ENCODE data around the gene MRPL51.
"Not testable (repeated sequence)": the region's sequence is repeated elsewhere in the genome, so short reads cannot be mapped to it uniquely, and the experiment has no call there.

MRPL51 gene

GRCh38 chr12:6472491-6472890 is 20.6 kb downstream of the MRPL51 start:
- H3K27ac ChIP-seq (ENCODE audit: low read length): no peak overlapping the region
- no peak overlapping the region for H3K4me3 ChIP-seq (ENCODE audit: low read length)
- no peaks in the 10 kb centered on the region for H3K36me3 ChIP-seq (ENCODE audit: control insufficient read depth, low read depth, low read length)
- H3K9me3 ChIP-seq (ENCODE audit: control insufficient read depth, low read depth, low read length): no peaks in the 10 kb centered on the region
- peaks cover 8% of the 10 kb centered on the region for H3K4me1 ChIP-seq (ENCODE audit: control insufficient read depth, low read depth, low read length)
- no peak overlapping the region for H3K9ac ChIP-seq (ENCODE audit: low read length)
- no peaks in the 10 kb centered on the region for H3K27me3 ChIP-seq (ENCODE audit: control insufficient read depth, insufficient read depth, low read length)

GRCh38 chr12:6471989-6472360 is 21.1 kb downstream of the MRPL51 start:
- H3K9me3 ChIP-seq (ENCODE audit: control insufficient read depth, low read depth, low read length): no peaks in the 10 kb centered on the region
- H3K27ac ChIP-seq (ENCODE audit: low read length): no peak overlapping the region
- no peak overlapping the region for H3K9ac ChIP-seq (ENCODE audit: low read length)
- no peaks in the 10 kb centered on the region for H3K36me3 ChIP-seq (ENCODE audit: control insufficient read depth, low read depth, low read length)
- no peak overlapping the region for H3K4me3 ChIP-seq (ENCODE audit: low read length)
- no peaks in the 10 kb centered on the region for H3K27me3 ChIP-seq (ENCODE audit: control insufficient read depth, insufficient read depth, low read length)
- H3K4me1 ChIP-seq (ENCODE audit: control insufficient read depth, low read depth, low read length): peaks cover 8% of the 10 kb centered on the region

GRCh38 chr12:6470375-6471163 is 22.5 kb downstream of the MRPL51 start, which contains the start of gene VAMP1:
Gene VAMP1 (minus strand): TSS chr12:6470677. CDS start chr12:6470531, 146 bp downstream.
- H3K27me3 ChIP-seq (ENCODE audit: control insufficient read depth, insufficient read depth, low read length): no peaks in the 10 kb centered on the region
- H3K27ac ChIP-seq (ENCODE audit: low read length): peak within 1 kb of the TSS; percentile 24
- peaks cover 8% of the 10 kb centered on the region for H3K4me1 ChIP-seq (ENCODE audit: control insufficient read depth, low read depth, low read length)
- peak within 1 kb of the TSS; percentile 68 for H3K9ac ChIP-seq (ENCODE audit: low read length)
- no peaks in the 10 kb centered on the region for H3K36me3 ChIP-seq (ENCODE audit: control insufficient read depth, low read depth, low read length)
- no peaks in the 10 kb centered on the region for H3K9me3 ChIP-seq (ENCODE audit: control insufficient read depth, low read depth, low read length)
- H3K4me3 ChIP-seq (ENCODE audit: low read length): peak within 1 kb of the TSS; percentile 92

- Histone ChIP-seq H3K4me3 (ENCODE audit: low read length) (peak overlapping the region; percentile 92), H3K27ac (ENCODE audit: low read length) (no peak overlapping the region), H3K4me1 (ENCODE audit: control insufficient read depth, low read depth, low read length) (peaks cover 8% of the 10 kb centered on the region), H3K9ac (ENCODE audit: low read length) (peak overlapping the region; percentile 68), H3K27me3 (ENCODE audit: control insufficient read depth, insufficient read depth, low read length) (no peaks in the 10 kb centered on the region), H3K36me3 (ENCODE audit: control insufficient read depth, low read depth, low read length) (peaks cover 2% of the 10 kb centered on the region), H3K9me3 (ENCODE audit: control insufficient read depth, low read depth, low read length) (no peaks in the 10 kb centered on the region)
These were observed 23.3 kb downstream of the MRPL51 start for GRCh38 chr12:6469609-6470374.

- H3K4me1 ChIP-seq (ENCODE audit: control insufficient read depth, low read depth, low read length): peaks cover 8% of the 10 kb centered on the region
- H3K36me3 ChIP-seq (ENCODE audit: control insufficient read depth, low read depth, low read length): peaks cover 9% of the 10 kb centered on the region
- no peak overlapping the region for H3K27ac ChIP-seq (ENCODE audit: low read length)
- no peaks in the 10 kb centered on the region for H3K9me3 ChIP-seq (ENCODE audit: control insufficient read depth, low read depth, low read length)
- no peaks in the 10 kb centered on the region for H3K27me3 ChIP-seq (ENCODE audit: control insufficient read depth, insufficient read depth, low read length)
- H3K9ac ChIP-seq (ENCODE audit: low read length): no peak overlapping the region
- H3K4me3 ChIP-seq (ENCODE audit: low read length): no peak overlapping the region
These were observed 24.0 kb downstream of the MRPL51 start for GRCh38 chr12:6469092-6469491.

DNA sequence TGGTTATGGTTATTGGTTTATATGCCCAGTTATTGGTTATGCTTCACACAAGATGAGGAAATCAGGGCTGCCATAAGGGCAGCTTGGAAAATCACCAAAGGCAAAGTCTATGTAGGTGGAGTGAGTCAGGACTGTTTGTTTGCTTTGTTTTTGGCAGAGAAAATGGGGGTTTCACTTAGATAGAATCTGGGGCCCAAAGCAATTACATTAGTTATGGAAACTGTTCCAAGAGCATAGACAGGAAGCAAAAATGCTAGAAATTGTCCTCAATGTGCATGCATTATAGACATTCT is 24.8 kb downstream of the MRPL51 start:
- H3K27me3 ChIP-seq (ENCODE audit: control insufficient read depth, insufficient read depth, low read length): no peaks in the 10 kb centered on the region

GRCh38 chr12:6467571-6468282 is 25.3 kb downstream of the MRPL51 start:
- H3K4me3 ChIP-seq (ENCODE audit: low read length); H3K4me1 ChIP-seq (ENCODE audit: control insufficient read depth, low read depth, low read length); H3K27me3 ChIP-seq (ENCODE audit: control insufficient read depth, insufficient read depth, low read length); H3K27ac ChIP-seq (ENCODE audit: low read length); H3K9ac ChIP-seq (ENCODE audit: low read length); H3K9me3 ChIP-seq (ENCODE audit: control insufficient read depth, low read depth, low read length): not testable (repeated sequence)
- H3K36me3 ChIP-seq (ENCODE audit: control insufficient read depth, low read depth, low read length): peaks cover 14% of the 10 kb centered on the region

More for the DNA sequence above, 24.8 kb downstream of the MRPL51 start:
- no peak overlapping the region for H3K27ac ChIP-seq (ENCODE audit: low read length)
- H3K4me1 ChIP-seq (ENCODE audit: control insufficient read depth, low read depth, low read length): peaks cover 8% of the 10 kb centered on the region
- H3K9ac ChIP-seq (ENCODE audit: low read length): no peak overlapping the region
- peaks cover 14% of the 10 kb centered on the region for H3K36me3 ChIP-seq (ENCODE audit: control insufficient read depth, low read depth, low read length)
- H3K9me3 ChIP-seq (ENCODE audit: control insufficient read depth, low read depth, low read length): no peaks in the 10 kb centered on the region
- no peak overlapping the region for H3K4me3 ChIP-seq (ENCODE audit: low read length)

DNA sequence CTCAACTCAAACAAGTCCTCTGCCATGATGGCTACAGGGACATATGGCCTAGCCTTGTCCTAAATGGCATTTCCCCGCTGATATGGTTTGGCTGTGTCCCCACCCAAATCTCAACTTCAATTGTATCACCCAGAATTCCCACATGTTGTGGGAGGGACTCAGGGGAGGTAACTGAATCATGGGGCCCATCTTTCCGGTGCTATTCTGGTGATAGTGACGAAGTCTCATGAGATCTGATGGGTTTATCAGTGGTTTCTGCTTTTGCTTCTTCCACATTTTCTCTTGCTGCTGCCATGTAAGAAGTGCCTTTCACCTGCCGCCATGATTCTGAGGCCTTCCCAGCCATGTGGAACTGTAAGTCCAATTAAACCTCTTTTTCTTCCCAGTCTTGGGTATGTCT is 26.3 kb downstream of the MRPL51 start:
- not testable (repeated sequence) for H3K27me3 ChIP-seq (ENCODE audit: control insufficient read depth, insufficient read depth, low read length); H3K4me3 ChIP-seq (ENCODE audit: low read length); H3K27ac ChIP-seq (ENCODE audit: low read length); H3K9ac ChIP-seq (ENCODE audit: low read length); H3K9me3 ChIP-seq (ENCODE audit: control insufficient read depth, low read depth, low read length); H3K4me1 ChIP-seq (ENCODE audit: control insufficient read depth, low read depth, low read length)
- H3K36me3 ChIP-seq (ENCODE audit: control insufficient read depth, low read depth, low read length): peaks cover 20% of the 10 kb centered on the region

DNA sequence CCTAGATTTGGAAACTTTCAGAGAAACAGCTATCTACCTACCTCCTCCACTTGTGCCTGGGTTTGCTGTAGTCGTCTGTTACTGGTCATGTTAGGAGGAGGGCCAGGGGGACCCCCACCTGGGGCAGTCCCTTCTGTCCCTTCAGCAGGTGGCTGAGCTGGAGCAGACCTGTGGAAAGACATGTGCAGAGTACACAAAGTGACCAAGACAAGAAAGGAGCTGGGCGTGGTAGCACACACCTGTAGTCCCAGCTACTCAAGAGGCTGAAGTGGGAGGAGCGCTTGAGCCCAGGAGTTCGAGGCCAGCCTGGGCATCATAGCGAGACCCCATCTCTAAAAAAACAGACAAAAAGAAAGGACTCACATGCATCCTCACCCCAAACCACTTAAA is 26.9 kb downstream of the MRPL51 start:
- Histone ChIP-seq H3K9ac (ENCODE audit: low read length) (no peak overlapping the region), H3K27me3 (ENCODE audit: control insufficient read depth, insufficient read depth, low read length) (no peaks in the 10 kb centered on the region), H3K27ac (ENCODE audit: low read length) (no peak overlapping the region), H3K4me3 (ENCODE audit: low read length) (no peak overlapping the region), H3K9me3 (ENCODE audit: control insufficient read depth, low read depth, low read length) (no peaks in the 10 kb centered on the region), H3K4me1 (ENCODE audit: control insufficient read depth, low read depth, low read length) (peaks cover 6% of the 10 kb centered on the region), H3K36me3 (ENCODE audit: control insufficient read depth, low read depth, low read length) (peaks cover 26% of the 10 kb centered on the region)

DNA sequence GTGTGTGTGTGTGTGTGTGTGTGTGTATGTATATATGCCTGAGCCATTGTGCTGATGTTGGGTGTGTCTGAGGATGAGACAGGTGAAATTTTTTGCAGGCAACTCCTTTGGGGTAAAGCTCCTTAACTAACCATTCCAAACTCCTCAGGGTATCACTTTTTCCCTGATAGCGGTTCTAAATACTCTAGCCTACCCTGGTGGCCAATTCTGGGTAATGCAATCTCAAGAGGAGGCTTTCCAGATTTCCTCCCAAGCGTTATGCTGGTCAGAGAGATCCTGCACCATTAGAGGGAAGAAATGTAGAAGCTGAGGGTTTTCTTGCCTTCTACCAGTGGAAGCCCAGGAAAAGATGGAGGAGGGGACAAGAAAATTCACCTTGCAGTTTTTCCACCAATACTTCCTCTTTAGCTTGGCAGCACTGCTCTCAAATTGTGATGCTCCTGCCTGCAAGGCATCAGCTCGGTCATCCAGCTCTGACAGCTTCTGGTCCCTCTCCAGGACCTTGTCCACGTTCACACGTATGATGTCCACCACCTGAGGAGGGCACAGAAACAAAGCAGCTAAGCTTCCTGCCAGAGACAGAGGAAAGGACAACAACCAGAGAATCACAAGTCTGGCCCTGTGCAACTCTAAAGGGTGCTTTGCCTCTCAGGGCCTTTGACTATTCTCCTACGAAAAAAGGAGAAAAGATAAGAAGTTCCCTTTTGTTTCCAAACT is 27.4 kb downstream of the MRPL51 start:
- H3K4me1 ChIP-seq (ENCODE audit: control insufficient read depth, low read depth, low read length): peaks cover 5% of the 10 kb centered on the region
- peaks cover 31% of the 10 kb centered on the region for H3K36me3 ChIP-seq (ENCODE audit: control insufficient read depth, low read depth, low read length)

GRCh38 chr12:6464531-6464930 is 28.5 kb downstream of the MRPL51 start:
- H3K27ac ChIP-seq (ENCODE audit: low read length): no peak overlapping the region
- H3K27me3 ChIP-seq (ENCODE audit: control insufficient read depth, insufficient read depth, low read length): no peaks in the 10 kb centered on the region
- H3K4me1 ChIP-seq (ENCODE audit: control insufficient read depth, low read depth, low read length): peaks cover under 1% of the 10 kb centered on the region
- H3K36me3 ChIP-seq (ENCODE audit: control insufficient read depth, low read depth, low read length): peaks cover 32% of the 10 kb centered on the region
- no peaks in the 10 kb centered on the region for H3K9me3 ChIP-seq (ENCODE audit: control insufficient read depth, low read depth, low read length)
- H3K9ac ChIP-seq (ENCODE audit: low read length): no peak overlapping the region
- no peak overlapping the region for H3K4me3 ChIP-seq (ENCODE audit: low read length)

More for the DNA sequence above, 27.4 kb downstream of the MRPL51 start:
- no peaks in the 10 kb centered on the region for H3K9me3 ChIP-seq (ENCODE audit: control insufficient read depth, low read depth, low read length)
- no peak overlapping the region for H3K27ac ChIP-seq (ENCODE audit: low read length)
- H3K9ac ChIP-seq (ENCODE audit: low read length): no peak overlapping the region
- H3K27me3 ChIP-seq (ENCODE audit: control insufficient read depth, insufficient read depth, low read length): no peaks in the 10 kb centered on the region
- no peak overlapping the region for H3K4me3 ChIP-seq (ENCODE audit: low read length)
